OCI-LY7 (cell line): ENCODE results near the gene SLC39A3. TPM values are rescaled to one million over a fixed set of nuclear protein-coding genes. Genes with fewer than 3 reads are reported as not detected.

Source experiments
- BruUV-seq: library from RNA; stranded (reverse); fragments of 400-500 nt; replicated peaks from 2 replicates; lab custom pipeline; 2021; lab: Mats Ljungman, UMichigan
- CTCF ChIA-PET: fragments of 300-600 bp; sonication (Branson Sonifier 250); formaldehyde crosslinking; loops from one replicate; lab custom pipeline; 2022; ENCODE audit warnings: antibody characterized with exemption; ENCODE audit not compliant: unreplicated experiment; lab: Charles Lee
- POLR2A ChIA-PET: fragments of 300-600 bp; sonication (Branson Sonifier 250); formaldehyde crosslinking; loops from one replicate; lab custom pipeline; 2022; ENCODE audit warnings: antibody characterized with exemption; lab: Charles Lee
- DNase-seq: peaks from one replicate; pipeline ENCODE4 v3.0.0-alpha.2; 2015; ENCODE audit warnings: low spot score
- H2AFZ ChIP-seq: fragments of 200-600 bp; sonication (generic), shearing (Covaris generic); 2 replicates; pipeline ENCODE4 v1.6.1; 2014; ENCODE audit warnings: mild to moderate bottlenecking, antibody characterized with exemption, low read length, moderate library complexity
- H3K27ac ChIP-seq: fragments of 200-600 bp; sonication (generic); 2 replicates; pipeline ENCODE4 v1.5.1; 2014; ENCODE audit warnings: mixed run types, low read depth, mild to moderate bottlenecking, moderate library complexity, low read length, inconsistent platforms; ENCODE audit not compliant: poor library complexity, severe bottlenecking
- H3K36me3 ChIP-seq: fragments of 200-600 bp; sonication (generic); 2 replicates; pipeline ENCODE4 v1.6.1; 2014; ENCODE audit warnings: mild to moderate bottlenecking, antibody characterized with exemption, low read length, moderate library complexity, mixed read lengths; ENCODE audit not compliant: insufficient read depth
- H3K4me1 ChIP-seq: fragments of 200-600 bp; sonication (generic); 2 replicates; pipeline ENCODE4 v1.5.1; 2014; ENCODE audit warnings: mild to moderate bottlenecking, low read length; ENCODE audit not compliant: insufficient read depth, poor library complexity, severe bottlenecking
- H3K4me2 ChIP-seq: fragments of 200-600 bp; sonication (generic); 2 replicates; pipeline ENCODE4 v1.6.1; 2014; ENCODE audit warnings: mild to moderate bottlenecking, low read length
- H3K4me3 ChIP-seq: fragments of 200-600 bp; sonication (generic); 2 replicates; pipeline ENCODE4 v1.5.1; 2014; ENCODE audit warnings: mild to moderate bottlenecking, low read depth, low read length; ENCODE audit not compliant: poor library complexity, severe bottlenecking
- H3K79me2 ChIP-seq: fragments of 200-600 bp; sonication (generic); 2 replicates; pipeline ENCODE4 v1.6.1; 2016; ENCODE audit warnings: low read depth, mild to moderate bottlenecking, low read length, moderate library complexity, mixed read lengths; ENCODE audit not compliant: insufficient read depth
- H3K9me2 ChIP-seq: fragments of 200-600 bp; sonication (generic); 2 replicates; pipeline ENCODE4 v1.6.1; 2016; ENCODE audit warnings: mild to moderate bottlenecking, low read length, mixed read lengths; ENCODE audit not compliant: insufficient read depth
- H3K9me3 ChIP-seq: fragments of 200-600 bp; sonication (generic); 2 replicates; pipeline ENCODE4 v1.6.1; 2014; ENCODE audit warnings: mild to moderate bottlenecking, mixed run types, low read length, mixed read lengths
- H4K20me1 ChIP-seq: fragments of 200-600 bp; sonication (generic); 2 replicates; pipeline ENCODE4 v1.6.1; 2014; ENCODE audit warnings: mild to moderate bottlenecking, antibody characterized with exemption, low read length, moderate library complexity, mixed read lengths; ENCODE audit not compliant: insufficient read depth
- EZH2phosphoT487 ChIP-seq: fragments of 200-600 bp; sonication (generic); IDR thresholded peaks from 2 replicates; pipeline ENCODE4 v1.6.1; 2018; ENCODE audit warnings: low read depth, borderline replicate concordance, mild to moderate bottlenecking, mixed run types, antibody characterized with exemption, low read length, moderate library complexity, mixed read lengths
- intact Hi-C: fragments of 100-400 bp; cut with micrococcal nuclease; formaldehyde crosslinking; loops from one replicate; pipeline ENCODE4 v1.10.0; 2022; ENCODE audit not compliant: unreplicated experiment
- total RNA-seq, 2 experiments: library from RNA; depleted of rRNA in 1 of 2; stranded (reverse); fragments of >200 nt in 1 of 2; shearing (Covaris generic) in 1 of 2; gene quantifications; 2 replicates each; pipeline ENCODE4 v1.2.3, GENCODE V29; 2014 to 2022
- TF ChIP-seq, protein P1 (sequence below): fragments of 200-600 bp; sonication (generic); conservative IDR thresholded peaks from 2 replicates; pipeline ENCODE4 v1.5.1; 2014; ENCODE audit warnings: mild to moderate bottlenecking, antibody characterized with exemption, low read length, moderate library complexity, mixed read lengths

The SLC39A3 gene
- total RNA-seq, 2 experiments from 2014 or later, result 45.6 to 46.8 TPM

DNA sequence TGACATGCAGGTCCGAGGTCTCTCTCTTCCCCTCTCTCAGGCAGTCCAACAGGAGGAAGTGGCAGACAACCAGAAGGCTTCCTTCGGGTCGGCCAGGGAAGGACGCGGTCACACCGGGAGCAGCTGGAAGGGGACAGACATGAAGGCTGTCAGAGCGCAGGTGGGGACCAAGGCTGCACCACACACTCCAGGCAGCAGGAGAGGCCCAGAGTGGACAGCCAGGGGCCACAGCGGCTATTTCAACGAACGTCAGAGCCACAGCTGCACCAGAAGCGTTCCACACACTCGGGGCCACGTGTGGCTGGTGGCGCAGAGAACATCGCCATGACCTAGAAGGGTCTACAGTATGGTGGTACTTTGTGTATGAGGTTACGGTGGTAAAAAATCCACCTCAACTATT, 16.0 kb upstream of the SLC39A3 start:
- no peak overlapping the region for H3K4me3 ChIP-seq
- CTCF ChIA-PET, result no interaction called here

DNA sequence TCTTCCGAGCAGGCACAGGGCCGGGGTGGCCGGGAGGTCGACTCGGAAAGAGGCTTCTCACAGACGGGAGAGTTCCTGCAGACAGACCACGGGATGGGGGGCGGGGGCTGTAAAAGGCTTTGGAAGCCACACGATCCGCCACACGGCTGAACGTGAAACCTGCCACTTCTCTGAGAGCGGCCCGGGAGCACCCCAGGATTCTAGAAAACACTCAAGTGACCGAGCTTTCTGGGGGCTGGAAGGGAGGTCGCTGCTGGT, 15.6 kb upstream of the SLC39A3 start:
- H3K9me2 ChIP-seq, result no peaks in the 10 kb centered on the region
- ChIA-PET POLR2A (no interaction called here), CTCF (no interaction called here)
- peaks cover 69% of the 10 kb centered on the region for H3K36me3 ChIP-seq
- intact Hi-C loops, result no loop called here
- BruUV-seq, result no TSS peak
- no peaks in the 10 kb centered on the region for H3K79me2 ChIP-seq
- no peak overlapping the region for H3K27ac ChIP-seq
- no peaks in the 10 kb centered on the region for H3K9me3 ChIP-seq
- H3K4me2 ChIP-seq, result no peak overlapping the region
- no peak overlapping the region for H2AFZ ChIP-seq
- H4K20me1 ChIP-seq, result no peaks in the 10 kb centered on the region
- no peak for DNase-seq
- no peaks in the 10 kb centered on the region for H3K4me1 ChIP-seq
- no peak overlapping the region for H3K4me3 ChIP-seq
- TF ChIP-seq, protein P1, sequence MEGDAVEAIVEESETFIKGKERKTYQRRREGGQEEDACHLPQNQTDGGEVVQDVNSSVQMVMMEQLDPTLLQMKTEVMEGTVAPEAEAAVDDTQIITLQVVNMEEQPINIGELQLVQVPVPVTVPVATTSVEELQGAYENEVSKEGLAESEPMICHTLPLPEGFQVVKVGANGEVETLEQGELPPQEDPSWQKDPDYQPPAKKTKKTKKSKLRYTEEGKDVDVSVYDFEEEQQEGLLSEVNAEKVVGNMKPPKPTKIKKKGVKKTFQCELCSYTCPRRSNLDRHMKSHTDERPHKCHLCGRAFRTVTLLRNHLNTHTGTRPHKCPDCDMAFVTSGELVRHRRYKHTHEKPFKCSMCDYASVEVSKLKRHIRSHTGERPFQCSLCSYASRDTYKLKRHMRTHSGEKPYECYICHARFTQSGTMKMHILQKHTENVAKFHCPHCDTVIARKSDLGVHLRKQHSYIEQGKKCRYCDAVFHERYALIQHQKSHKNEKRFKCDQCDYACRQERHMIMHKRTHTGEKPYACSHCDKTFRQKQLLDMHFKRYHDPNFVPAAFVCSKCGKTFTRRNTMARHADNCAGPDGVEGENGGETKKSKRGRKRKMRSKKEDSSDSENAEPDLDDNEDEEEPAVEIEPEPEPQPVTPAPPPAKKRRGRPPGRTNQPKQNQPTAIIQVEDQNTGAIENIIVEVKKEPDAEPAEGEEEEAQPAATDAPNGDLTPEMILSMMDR, result no peak
- TF ChIP-seq EZH2phosphoT487, result no peak

More for the DNA sequence above, 16.0 kb upstream of the SLC39A3 start:
- no peak overlapping the region for H2AFZ ChIP-seq
- TF ChIP-seq, protein P1, result no peak
- no peak for TF ChIP-seq EZH2phosphoT487
- POLR2A ChIA-PET, result no interaction called here
- H3K4me2 ChIP-seq, result no peak overlapping the region
- intact Hi-C loops, result no loop called here
- H3K36me3 ChIP-seq, result peaks cover 73% of the 10 kb centered on the region
- H3K9me3 ChIP-seq, result no peaks in the 10 kb centered on the region
- H3K4me1 ChIP-seq, result no peaks in the 10 kb centered on the region
- H3K79me2 ChIP-seq, result no peaks in the 10 kb centered on the region
- DNase-seq, result no peak
- H3K9me2 ChIP-seq, result no peaks in the 10 kb centered on the region
- no peaks in the 10 kb centered on the region for H4K20me1 ChIP-seq
- no peak overlapping the region for H3K27ac ChIP-seq
- no TSS peak for BruUV-seq

DNA sequence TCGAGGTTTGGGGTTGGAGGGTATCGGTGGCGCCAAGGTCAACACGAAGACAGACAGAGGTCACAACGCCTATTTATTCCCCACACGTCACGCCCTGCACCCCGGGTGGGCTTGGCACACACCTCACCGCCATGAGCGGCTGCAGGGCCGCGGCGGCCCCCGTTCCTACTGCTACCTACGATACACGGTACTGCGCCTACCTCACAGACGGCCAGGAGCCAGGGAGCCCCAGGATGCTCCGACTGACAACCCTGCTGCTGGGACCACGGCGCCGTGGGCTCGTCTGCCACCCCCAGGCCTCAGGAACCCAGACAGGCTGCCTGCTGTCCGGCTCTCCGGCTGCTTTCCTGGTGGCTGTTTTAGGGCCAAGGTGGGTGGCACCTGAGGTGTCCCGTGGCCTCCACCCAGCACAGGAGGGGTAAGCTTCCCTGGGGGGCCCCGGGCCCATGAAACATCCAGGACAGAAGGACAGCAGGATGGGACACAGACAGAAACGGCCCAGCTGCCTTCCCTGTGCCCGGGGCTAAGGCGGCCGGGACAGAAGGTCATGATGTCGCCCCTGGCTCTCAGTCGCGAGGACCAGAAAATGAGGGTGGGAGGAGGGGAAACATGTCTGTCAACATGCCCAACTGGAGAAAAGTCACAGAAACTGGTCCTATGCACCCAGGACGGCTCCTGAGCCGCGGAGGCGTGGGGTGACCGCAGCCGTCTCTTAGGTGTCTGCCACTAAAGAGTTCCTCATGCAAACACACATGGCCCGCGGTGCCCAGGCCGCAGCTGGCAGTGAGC, 15.0 kb upstream of the SLC39A3 start:
- BruUV-seq, result TSS peak; percentile 46
- TF ChIP-seq, protein P1, result no peak
- no peak for TF ChIP-seq EZH2phosphoT487
- peaks cover 68% of the 10 kb centered on the region for H3K36me3 ChIP-seq
- CTCF ChIA-PET, result no interaction called here
- no peak for DNase-seq
- H3K9me2 ChIP-seq, result no peaks in the 10 kb centered on the region
- POLR2A ChIA-PET, result no interaction called here
- H3K9me3 ChIP-seq, result no peaks in the 10 kb centered on the region
- no peak overlapping the region for H3K4me3 ChIP-seq
- H4K20me1 ChIP-seq, result no peaks in the 10 kb centered on the region
- H3K4me1 ChIP-seq, result no peaks in the 10 kb centered on the region
- H2AFZ ChIP-seq, result no peak overlapping the region
- H3K27ac ChIP-seq, result no peak overlapping the region
- no peak overlapping the region for H3K4me2 ChIP-seq
- H3K79me2 ChIP-seq, result no peaks in the 10 kb centered on the region
- intact Hi-C loops, result no loop called here
